Neural progenitor cell (in vitro differentiated cells): ENCODE data around the gene C4A. TPM values are rescaled to one million over a fixed set of nuclear protein-coding genes. Genes with fewer than 3 reads are reported as not detected.

Experiments
- DNase-seq: peaks from one replicate; pipeline ENCODE4 v3.0.0-alpha.2; 2016; ENCODE audit warnings: low spot score
- H2AFZ ChIP-seq: fragments of 200-600 bp; sonication (generic); replicated peaks from 2 replicates; pipeline ENCODE4 v1.6.1; 2016; ENCODE audit warnings: antibody characterized with exemption
- H3F3A ChIP-seq: fragments of 200-600 bp; sonication (generic); 2 replicates; pipeline ENCODE4 v1.6.1; 2016; ENCODE audit warnings: antibody characterized with exemption, low read depth
- H3K27ac ChIP-seq: fragments of 200-600 bp; sonication (generic); 2 replicates; pipeline ENCODE4 v1.5.1; 2016; ENCODE audit warnings: mild to moderate bottlenecking
- H3K27me3 ChIP-seq: fragments of 200-600 bp; sonication (generic); 2 replicates; pipeline ENCODE4 v1.6.1; 2016; ENCODE audit warnings: mild to moderate bottlenecking, moderate library complexity
- H3K36me3 ChIP-seq: fragments of 200-600 bp; sonication (generic); 2 replicates; pipeline ENCODE4 v1.5.1; 2016
- H3K4me1 ChIP-seq: fragments of 200-600 bp; sonication (generic); 2 replicates; pipeline ENCODE4 v1.6.1; 2016; ENCODE audit warnings: mixed run types
- H3K4me2 ChIP-seq: fragments of 200-600 bp; sonication (generic); 2 replicates; pipeline ENCODE4 v1.6.1; 2016
- H3K4me3 ChIP-seq: fragments of 200-600 bp; sonication (generic); 2 replicates; pipeline ENCODE4 v1.5.1; 2016
- H3K79me2 ChIP-seq: fragments of 200-600 bp; sonication (generic); 2 replicates; pipeline ENCODE4 v1.6.1; 2016; ENCODE audit warnings: low read depth
- H3K9ac ChIP-seq: fragments of 200-600 bp; sonication (generic); 2 replicates; pipeline ENCODE4 v1.6.1; 2016
- H3K9me3 ChIP-seq: fragments of 200-600 bp; sonication (generic); 2 replicates; pipeline ENCODE4 v1.5.1; 2016; ENCODE audit warnings: low read depth
- H4K20me1 ChIP-seq: fragments of 200-600 bp; sonication (generic); 2 replicates; pipeline ENCODE4 v1.6.1; 2016; ENCODE audit warnings: low read depth
- H3K27ac Mint-ChIP-seq: 3 replicates; pipeline ENCODE4 v1.8.0; 2021; ENCODE audit warnings: mixed read lengths
- H3K27me3 Mint-ChIP-seq: 2 replicates; pipeline ENCODE4 v1.8.0; 2022; ENCODE audit warnings: low read depth, mild to moderate bottlenecking, inconsistent platforms, moderate library complexity, mixed read lengths; ENCODE audit not compliant: insufficient read depth
- H3K36me3 Mint-ChIP-seq: 3 replicates; pipeline ENCODE4 v1.8.0; 2021; ENCODE audit warnings: mixed read lengths
- H3K4me1 Mint-ChIP-seq: 3 replicates; pipeline ENCODE4 v1.8.0; 2021; ENCODE audit warnings: mixed read lengths
- H3K4me3 Mint-ChIP-seq: 3 replicates; pipeline ENCODE4 v1.8.0; 2021; ENCODE audit warnings: mild to moderate bottlenecking, moderate library complexity, mixed read lengths
- H3K9me3 Mint-ChIP-seq: 3 replicates; pipeline ENCODE4 v1.8.0; 2020; ENCODE audit warnings: mixed read lengths
- CTCF ChIP-seq: fragments of 200-600 bp; sonication (generic); IDR thresholded peaks from 2 replicates; pipeline ENCODE4 v1.5.1; 2017; ENCODE audit warnings: antibody characterized with exemption, mild to moderate bottlenecking
- EZH2 ChIP-seq: fragments of 200-600 bp; sonication (generic); IDR thresholded peaks from 2 replicates; pipeline ENCODE4 v1.6.1; 2017; ENCODE audit warnings: antibody characterized with exemption, mild to moderate bottlenecking, moderate library complexity
- EZH2phosphoT487 ChIP-seq: fragments of 200-600 bp; sonication (generic); IDR thresholded peaks from 2 replicates; pipeline ENCODE4 v1.6.1; 2017; ENCODE audit warnings: antibody characterized with exemption
- total RNA-seq: library from RNA; depleted of rRNA; stranded (reverse); fragments of >200 nt; gene quantifications from 2 replicates; pipeline ENCODE4 v1.2.3, GENCODE V29; 2015; ENCODE audit warnings: low replicate concordance

C4A gene
- total RNA-seq, 1 donor from 2014 or later, result 4.3 TPM

GRCh38 chr6:31958741-31959739 lies 22.8 kb upstream of the C4A start, which contains the start of the genes NELFE and SKIC2:
Gene NELFE, minus strand, starts transcription at chr6:31958971. Its CDS starts 525 bp downstream, at chr6:31958446.
Gene SKIC2, plus strand, starts transcription at chr6:31959175. Its CDS starts 18 bp downstream, at chr6:31959193.
- peak within 1 kb of the TSS; percentile 97 for H3K27ac Mint-ChIP-seq
- H4K20me1 ChIP-seq, result no peaks in the 10 kb centered on the region
- peaks cover 11% of the 10 kb centered on the region for H3K4me1 ChIP-seq
- H2AFZ ChIP-seq, result peak within 1 kb of the TSS; percentile 90
- H3K4me2 ChIP-seq, result peak within 1 kb of the TSS; percentile 97
- H3K9ac ChIP-seq, result peak within 1 kb of the TSS; percentile 96
- peak; percentile 99 for DNase-seq
- H3K36me3 Mint-ChIP-seq, result peaks cover 27% of the 10 kb centered on the region
- no peaks in the 10 kb centered on the region for H3K9me3 Mint-ChIP-seq
- no peaks in the 10 kb centered on the region for H3F3A ChIP-seq
- H3K4me1 Mint-ChIP-seq, result peaks cover 25% of the 10 kb centered on the region
- no peaks in the 10 kb centered on the region for H3K9me3 ChIP-seq
- H3K27ac ChIP-seq, result no peak within 1 kb of the TSS
- peaks cover 5% of the 10 kb centered on the region for H3K36me3 ChIP-seq
- peak within 1 kb of the TSS; percentile 95 for H3K4me3 ChIP-seq
- no peaks in the 10 kb centered on the region for H3K27me3 ChIP-seq
- TF ChIP-seq CTCF (no peak), EZH2phosphoT487 (no peak), EZH2 (no peak)
- H3K79me2 ChIP-seq, result peaks cover 38% of the 10 kb centered on the region
- H3K4me3 Mint-ChIP-seq, result peak within 1 kb of the TSS; percentile 98
- H3K27me3 Mint-ChIP-seq, result peaks cover 2% of the 10 kb centered on the region

- Histone ChIP-seq H3K9me3 (no peaks in the 10 kb centered on the region), H3K4me2 (no peak overlapping the region), H2AFZ (no peak overlapping the region), H3K36me3 (peaks cover 1% of the 10 kb centered on the region), H3F3A (no peaks in the 10 kb centered on the region), H3K9ac (no peak overlapping the region), H3K27ac (no peak overlapping the region), H3K79me2 (peaks cover 37% of the 10 kb centered on the region), H3K4me1 (peaks cover 11% of the 10 kb centered on the region), H3K4me3 (no peak overlapping the region), H3K27me3 (no peaks in the 10 kb centered on the region), H4K20me1 (no peaks in the 10 kb centered on the region)
- no peak for DNase-seq
- Mint-ChIP-seq H3K4me3 (peak overlapping the region; percentile 25), H3K36me3 (peaks cover 23% of the 10 kb centered on the region), H3K9me3 (no peaks in the 10 kb centered on the region), H3K4me1 (peaks cover 25% of the 10 kb centered on the region), H3K27me3 (peaks cover 2% of the 10 kb centered on the region), H3K27ac (no peak overlapping the region)
- no peak for TF ChIP-seq CTCF
- no peak for TF ChIP-seq EZH2phosphoT487
- no peak for TF ChIP-seq EZH2
Observed at GRCh38 chr6:31961616-31962015, 20.2 kb upstream of the C4A start.

- Histone ChIP-seq H3K9ac (no peak overlapping the region), H3K4me1 (peaks cover 5% of the 10 kb centered on the region), H3K9me3 (no peaks in the 10 kb centered on the region), H3K4me2 (no peak overlapping the region), H3K79me2 (peaks cover 16% of the 10 kb centered on the region), H2AFZ (no peak overlapping the region), H3F3A (no peaks in the 10 kb centered on the region), H4K20me1 (no peaks in the 10 kb centered on the region), H3K27ac (no peak overlapping the region), H3K27me3 (no peaks in the 10 kb centered on the region), H3K4me3 (no peak overlapping the region), H3K36me3 (no peaks in the 10 kb centered on the region)
- Mint-ChIP-seq H3K9me3 (no peaks in the 10 kb centered on the region), H3K27ac (no peak overlapping the region), H3K27me3 (no peaks in the 10 kb centered on the region), H3K4me3 (no peak overlapping the region), H3K36me3 (peaks cover 32% of the 10 kb centered on the region), H3K4me1 (peaks cover 13% of the 10 kb centered on the region)
- TF ChIP-seq EZH2, result no peak
- TF ChIP-seq CTCF, result no peak
- no peak for TF ChIP-seq EZH2phosphoT487
- no peak for DNase-seq
Observed at GRCh38 chr6:31963921-31964320, 17.9 kb upstream of the C4A start.
